Measurements from ENCODE around the gene MRPL34. TPM values are rescaled to one million over a fixed set of nuclear protein-coding genes. Genes with fewer than 3 reads are reported as not detected.
A peak's percentile ranks its signal among the peaks of the same experiment; 100 is the strongest.

Gene MRPL34
- total and polyA plus RNA-seq, 2 experiments from 2014 or later, result 61.1 to 131 TPM

DNA sequence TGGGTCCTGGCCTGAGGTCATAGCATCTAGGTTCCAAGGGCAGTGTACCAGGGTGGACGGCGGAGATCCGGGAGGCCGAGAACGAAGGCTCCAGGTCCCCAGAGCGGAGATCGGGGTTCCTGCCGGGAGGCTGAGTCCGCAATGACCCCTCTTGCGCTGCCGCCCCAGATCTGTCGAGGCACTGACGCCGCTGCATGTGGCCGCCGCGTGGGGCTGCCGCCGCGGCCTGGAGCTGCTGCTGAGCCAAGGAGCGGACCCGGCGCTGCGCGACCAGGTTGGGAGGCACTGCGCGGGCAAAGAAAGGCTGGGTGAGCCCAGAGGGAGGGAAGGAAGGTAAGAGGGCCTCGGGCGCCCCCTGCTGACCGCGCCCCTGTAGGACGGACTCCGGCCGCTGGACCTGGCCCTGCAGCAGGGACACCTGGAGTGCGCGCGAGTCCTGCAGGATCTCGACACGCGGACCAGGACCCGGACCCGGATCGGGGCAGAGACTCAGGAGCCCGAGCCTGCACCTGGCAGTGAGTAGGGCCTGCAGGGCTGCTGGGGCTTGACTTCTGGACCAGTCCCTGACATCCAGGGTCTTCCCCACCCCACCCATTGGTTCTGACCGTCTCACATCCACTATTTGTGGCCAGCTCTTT is 23.1 kb upstream of the MRPL34 start:
- H3K9me2 ChIP-seq (replicated peaks; ENCODE audit: insufficient read depth), result no peaks in the 10 kb centered on the region
- no peaks in the 10 kb centered on the region for H3K36me3 ChIP-seq (replicated peaks; ENCODE audit: insufficient read depth, low read depth)
- H3K4me2 ChIP-seq, result peak overlapping the region; percentile 93
- H3K4me1 ChIP-seq (ENCODE audit: insufficient read depth), result peaks cover 9% of the 10 kb centered on the region
- TF ChIP-seq, protein P1, sequence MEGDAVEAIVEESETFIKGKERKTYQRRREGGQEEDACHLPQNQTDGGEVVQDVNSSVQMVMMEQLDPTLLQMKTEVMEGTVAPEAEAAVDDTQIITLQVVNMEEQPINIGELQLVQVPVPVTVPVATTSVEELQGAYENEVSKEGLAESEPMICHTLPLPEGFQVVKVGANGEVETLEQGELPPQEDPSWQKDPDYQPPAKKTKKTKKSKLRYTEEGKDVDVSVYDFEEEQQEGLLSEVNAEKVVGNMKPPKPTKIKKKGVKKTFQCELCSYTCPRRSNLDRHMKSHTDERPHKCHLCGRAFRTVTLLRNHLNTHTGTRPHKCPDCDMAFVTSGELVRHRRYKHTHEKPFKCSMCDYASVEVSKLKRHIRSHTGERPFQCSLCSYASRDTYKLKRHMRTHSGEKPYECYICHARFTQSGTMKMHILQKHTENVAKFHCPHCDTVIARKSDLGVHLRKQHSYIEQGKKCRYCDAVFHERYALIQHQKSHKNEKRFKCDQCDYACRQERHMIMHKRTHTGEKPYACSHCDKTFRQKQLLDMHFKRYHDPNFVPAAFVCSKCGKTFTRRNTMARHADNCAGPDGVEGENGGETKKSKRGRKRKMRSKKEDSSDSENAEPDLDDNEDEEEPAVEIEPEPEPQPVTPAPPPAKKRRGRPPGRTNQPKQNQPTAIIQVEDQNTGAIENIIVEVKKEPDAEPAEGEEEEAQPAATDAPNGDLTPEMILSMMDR (IDR thresholded peaks at IDR 0.05; ENCODE audit: poor library complexity), result peak; percentile 87
- TF ChIP-seq EZH2phosphoT487 (IDR thresholded peaks at IDR 0.05; ENCODE audit: low read depth, severe bottlenecking, unreplicated experiment) (no peak), EZH2 (IDR thresholded peaks at IDR 0.05; ENCODE audit: borderline replicate concordance) (no peak)
- 7% methylated on average over 38 of the region's 45 CpGs for WGBS (ENCODE audit: low lambda C conversion rate, missing lambda C conversion rate)
- peak overlapping the region; percentile 84 for H2AFZ ChIP-seq
- H3K4me3 ChIP-seq, result no peak overlapping the region
- peak; percentile 94 for DNase-seq (ENCODE audit: low spot score)
- no peaks in the 10 kb centered on the region for H3K79me2 ChIP-seq
- H3K27ac ChIP-seq, result no peak overlapping the region
- peaks cover 7% of the 10 kb centered on the region for H3K27me3 ChIP-seq
- H4K20me1 ChIP-seq (ENCODE audit: insufficient read depth, poor library complexity, severe bottlenecking), result no peaks in the 10 kb centered on the region
- H3K9me3 ChIP-seq (ENCODE audit: low read depth), result no peaks in the 10 kb centered on the region

DNA sequence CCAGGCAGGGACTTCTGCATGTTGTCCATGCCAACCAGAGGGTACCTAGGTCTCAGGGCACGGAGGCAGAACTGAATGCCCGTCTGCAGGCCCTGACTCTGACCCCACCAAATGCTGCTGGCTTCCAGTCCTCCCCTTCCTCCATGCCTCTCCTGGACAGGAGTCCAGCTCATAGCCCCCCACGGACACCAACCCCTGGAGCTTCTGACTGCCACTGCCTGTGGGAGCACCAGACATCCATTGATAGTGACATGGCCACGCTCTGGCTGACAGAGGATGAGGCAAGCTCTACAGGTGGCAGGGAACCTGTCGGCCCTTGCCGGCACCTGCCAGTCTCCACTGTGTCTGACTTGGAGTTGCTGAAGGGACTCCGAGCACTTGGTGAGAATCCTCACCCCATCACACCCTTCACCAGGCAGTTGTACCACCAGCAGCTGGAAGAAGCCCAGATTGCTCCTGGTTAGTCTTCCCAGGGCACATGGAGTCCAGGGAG is 22.1 kb upstream of the MRPL34 start:
- H3K9me3 ChIP-seq (ENCODE audit: low read depth), result no peaks in the 10 kb centered on the region
- WGBS (ENCODE audit: low lambda C conversion rate, missing lambda C conversion rate), result 90% methylated on average over 7 of the region's 7 CpGs
- DNase-seq (ENCODE audit: low spot score), result no peak
- H3K4me3 ChIP-seq, result no peak overlapping the region
- H3K36me3 ChIP-seq (replicated peaks; ENCODE audit: insufficient read depth, low read depth), result no peaks in the 10 kb centered on the region
- TF ChIP-seq EZH2phosphoT487 (IDR thresholded peaks at IDR 0.05; ENCODE audit: low read depth, severe bottlenecking, unreplicated experiment) (no peak), EZH2 (IDR thresholded peaks at IDR 0.05; ENCODE audit: borderline replicate concordance) (no peak)
- TF ChIP-seq, protein P1 (IDR thresholded peaks at IDR 0.05; ENCODE audit: poor library complexity), result no peak
- H3K79me2 ChIP-seq, result no peaks in the 10 kb centered on the region
- H4K20me1 ChIP-seq (ENCODE audit: insufficient read depth, poor library complexity, severe bottlenecking), result no peaks in the 10 kb centered on the region
- peaks cover 7% of the 10 kb centered on the region for H3K27me3 ChIP-seq
- peaks cover 9% of the 10 kb centered on the region for H3K4me1 ChIP-seq (ENCODE audit: insufficient read depth)
- H2AFZ ChIP-seq, result no peak overlapping the region
- no peak overlapping the region for H3K27ac ChIP-seq
- no peak overlapping the region for H3K4me2 ChIP-seq
- no peaks in the 10 kb centered on the region for H3K9me2 ChIP-seq (replicated peaks; ENCODE audit: insufficient read depth)

DNA sequence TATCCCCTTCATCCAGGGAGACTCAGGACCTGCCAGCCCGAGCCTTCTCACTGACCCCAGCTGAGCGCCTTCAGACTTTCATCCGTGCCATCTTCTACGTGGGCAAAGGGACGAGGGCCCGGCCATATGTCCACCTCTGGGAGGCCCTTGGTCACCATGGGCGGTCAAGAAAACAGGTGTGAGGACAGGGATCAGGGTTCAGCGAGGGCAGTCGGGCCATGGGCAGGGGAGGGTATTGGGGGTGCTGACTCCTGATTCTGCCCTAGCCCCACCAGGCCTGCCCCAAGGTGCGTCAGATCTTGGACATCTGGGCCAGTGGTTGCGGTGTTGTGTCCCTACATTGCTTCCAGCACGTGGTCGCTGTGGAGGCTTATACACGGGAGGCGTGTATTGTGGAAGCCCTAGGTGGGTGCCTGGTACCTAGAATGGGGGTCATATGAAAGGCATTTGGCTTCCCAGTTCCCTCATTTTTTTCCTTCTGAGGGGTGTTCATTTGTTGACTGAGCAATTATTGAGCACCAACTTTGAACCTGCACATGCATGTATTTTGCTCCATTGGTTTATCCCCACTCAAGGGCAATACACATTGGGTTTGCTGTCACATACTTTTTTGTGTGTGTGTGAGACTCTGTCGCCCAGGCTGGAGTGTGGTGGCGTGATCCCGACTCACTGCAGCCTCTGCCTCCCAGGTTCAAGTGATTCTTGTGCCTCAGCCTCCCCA is 20.1 kb upstream of the MRPL34 start:
- H3K4me3 ChIP-seq, result no peak overlapping the region
- no peak for DNase-seq (ENCODE audit: low spot score)
- H3K36me3 ChIP-seq (replicated peaks; ENCODE audit: insufficient read depth, low read depth), result no peaks in the 10 kb centered on the region
- WGBS (ENCODE audit: low lambda C conversion rate, missing lambda C conversion rate), result 90% methylated on average over 18 of the region's 18 CpGs
- H3K27ac ChIP-seq, result no peak overlapping the region
- peaks cover 12% of the 10 kb centered on the region for H3K4me1 ChIP-seq (ENCODE audit: insufficient read depth)
- H3K9me2 ChIP-seq (replicated peaks; ENCODE audit: insufficient read depth), result no peaks in the 10 kb centered on the region
- H3K27me3 ChIP-seq, result peaks cover 7% of the 10 kb centered on the region
- no peak overlapping the region for H3K4me2 ChIP-seq
- TF ChIP-seq, protein P1 (IDR thresholded peaks at IDR 0.05; ENCODE audit: poor library complexity), result no peak
- TF ChIP-seq EZH2phosphoT487 (IDR thresholded peaks at IDR 0.05; ENCODE audit: low read depth, severe bottlenecking, unreplicated experiment), result no peak
- TF ChIP-seq EZH2 (IDR thresholded peaks at IDR 0.05; ENCODE audit: borderline replicate concordance), result no peak
- no peaks in the 10 kb centered on the region for H4K20me1 ChIP-seq (ENCODE audit: insufficient read depth, poor library complexity, severe bottlenecking)
- H2AFZ ChIP-seq, result no peak overlapping the region
- no peaks in the 10 kb centered on the region for H3K79me2 ChIP-seq
- no peaks in the 10 kb centered on the region for H3K9me3 ChIP-seq (ENCODE audit: low read depth)
